Hippocampal formation (tissue), 2 donors: Measurements from ENCODE around the gene IRAG1.

ENCODE experiments used
- DNase-seq, 2 donors: peaks; one replicate each; lab custom pipeline; 2025; lab: John Stamatoyannopoulos, UW

Gene IRAG1, protein sequence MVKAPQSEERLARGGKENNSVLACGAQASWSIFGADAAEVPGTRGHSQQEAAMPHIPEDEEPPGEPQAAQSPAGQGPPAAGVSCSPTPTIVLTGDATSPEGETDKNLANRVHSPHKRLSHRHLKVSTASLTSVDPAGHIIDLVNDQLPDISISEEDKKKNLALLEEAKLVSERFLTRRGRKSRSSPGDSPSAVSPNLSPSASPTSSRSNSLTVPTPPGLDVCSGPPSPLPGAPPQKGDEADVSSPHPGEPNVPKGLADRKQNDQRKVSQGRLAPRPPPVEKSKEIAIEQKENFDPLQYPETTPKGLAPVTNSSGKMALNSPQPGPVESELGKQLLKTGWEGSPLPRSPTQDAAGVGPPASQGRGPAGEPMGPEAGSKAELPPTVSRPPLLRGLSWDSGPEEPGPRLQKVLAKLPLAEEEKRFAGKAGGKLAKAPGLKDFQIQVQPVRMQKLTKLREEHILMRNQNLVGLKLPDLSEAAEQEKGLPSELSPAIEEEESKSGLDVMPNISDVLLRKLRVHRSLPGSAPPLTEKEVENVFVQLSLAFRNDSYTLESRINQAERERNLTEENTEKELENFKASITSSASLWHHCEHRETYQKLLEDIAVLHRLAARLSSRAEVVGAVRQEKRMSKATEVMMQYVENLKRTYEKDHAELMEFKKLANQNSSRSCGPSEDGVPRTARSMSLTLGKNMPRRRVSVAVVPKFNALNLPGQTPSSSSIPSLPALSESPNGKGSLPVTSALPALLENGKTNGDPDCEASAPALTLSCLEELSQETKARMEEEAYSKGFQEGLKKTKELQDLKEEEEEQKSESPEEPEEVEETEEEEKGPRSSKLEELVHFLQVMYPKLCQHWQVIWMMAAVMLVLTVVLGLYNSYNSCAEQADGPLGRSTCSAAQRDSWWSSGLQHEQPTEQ

DNA sequence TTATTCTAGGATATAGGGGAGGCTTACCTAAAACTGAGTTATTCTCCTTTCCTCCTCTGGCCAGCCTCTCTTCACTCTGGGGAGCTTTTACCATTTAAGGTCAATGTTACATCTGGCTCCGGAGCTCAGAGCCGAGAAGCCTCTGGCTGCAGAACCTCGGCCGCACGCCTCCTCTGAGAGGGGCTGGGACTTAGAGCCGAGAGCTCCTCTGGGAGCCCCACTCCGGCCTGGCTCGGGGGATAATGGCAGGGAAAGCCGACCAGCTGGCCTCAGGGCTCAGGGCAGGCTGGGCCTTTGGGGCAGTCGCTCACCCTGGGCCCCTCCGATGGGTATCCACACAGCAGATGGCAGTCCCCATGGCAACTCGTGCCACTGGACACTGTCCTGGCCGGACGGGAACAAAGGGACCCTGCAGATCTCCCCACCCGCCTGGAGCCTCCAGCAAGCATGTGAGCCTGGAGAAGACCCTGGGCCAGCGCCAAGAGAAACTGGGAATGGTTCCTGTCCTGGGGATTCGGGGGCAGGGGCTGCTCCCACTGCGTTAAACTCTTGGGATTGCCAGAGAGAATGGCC, at the start of gene IRAG1:
IRAG1 (minus strand) TSS at position 247 of the 573 bp plus-strand sequence; CDS start at position 94, 153 bp downstream.
- DNase-seq: no peak

DNA sequence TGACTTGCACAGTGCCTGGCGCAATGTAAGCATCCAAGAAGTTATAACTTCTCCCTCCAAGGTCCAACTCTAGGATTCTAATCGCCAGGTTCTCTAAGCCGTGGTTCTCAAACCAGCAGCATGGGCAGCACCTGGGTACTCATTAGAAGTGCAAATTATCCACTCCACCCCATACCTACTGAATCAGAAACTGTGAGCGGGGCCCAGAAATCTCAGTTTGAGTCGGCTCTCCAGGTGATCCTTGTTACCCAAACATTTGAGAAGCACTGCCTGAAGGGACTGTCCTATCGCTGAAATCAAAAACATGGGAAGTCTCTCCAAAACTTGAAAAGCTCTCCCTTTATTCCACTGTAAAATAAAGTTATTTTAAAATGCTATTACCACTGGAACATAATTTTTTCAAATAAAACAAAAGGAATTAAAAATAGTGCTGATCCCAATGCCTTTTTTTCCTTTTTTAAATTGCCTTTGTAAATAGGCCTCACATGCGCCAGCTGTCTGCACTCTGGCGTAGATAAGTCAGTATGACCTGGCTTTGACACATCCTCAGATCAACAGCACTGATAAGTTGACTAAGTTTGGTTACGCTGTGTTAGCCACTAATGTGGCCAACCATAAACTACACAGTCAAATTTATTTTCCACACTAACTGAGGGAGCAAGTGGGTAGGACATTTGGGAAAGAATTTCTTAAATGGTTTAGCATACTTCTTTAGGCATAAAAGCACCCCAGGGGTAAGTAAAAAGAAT, 49.1 kb upstream of the IRAG1 start:
- no peak for DNase-seq

DNA sequence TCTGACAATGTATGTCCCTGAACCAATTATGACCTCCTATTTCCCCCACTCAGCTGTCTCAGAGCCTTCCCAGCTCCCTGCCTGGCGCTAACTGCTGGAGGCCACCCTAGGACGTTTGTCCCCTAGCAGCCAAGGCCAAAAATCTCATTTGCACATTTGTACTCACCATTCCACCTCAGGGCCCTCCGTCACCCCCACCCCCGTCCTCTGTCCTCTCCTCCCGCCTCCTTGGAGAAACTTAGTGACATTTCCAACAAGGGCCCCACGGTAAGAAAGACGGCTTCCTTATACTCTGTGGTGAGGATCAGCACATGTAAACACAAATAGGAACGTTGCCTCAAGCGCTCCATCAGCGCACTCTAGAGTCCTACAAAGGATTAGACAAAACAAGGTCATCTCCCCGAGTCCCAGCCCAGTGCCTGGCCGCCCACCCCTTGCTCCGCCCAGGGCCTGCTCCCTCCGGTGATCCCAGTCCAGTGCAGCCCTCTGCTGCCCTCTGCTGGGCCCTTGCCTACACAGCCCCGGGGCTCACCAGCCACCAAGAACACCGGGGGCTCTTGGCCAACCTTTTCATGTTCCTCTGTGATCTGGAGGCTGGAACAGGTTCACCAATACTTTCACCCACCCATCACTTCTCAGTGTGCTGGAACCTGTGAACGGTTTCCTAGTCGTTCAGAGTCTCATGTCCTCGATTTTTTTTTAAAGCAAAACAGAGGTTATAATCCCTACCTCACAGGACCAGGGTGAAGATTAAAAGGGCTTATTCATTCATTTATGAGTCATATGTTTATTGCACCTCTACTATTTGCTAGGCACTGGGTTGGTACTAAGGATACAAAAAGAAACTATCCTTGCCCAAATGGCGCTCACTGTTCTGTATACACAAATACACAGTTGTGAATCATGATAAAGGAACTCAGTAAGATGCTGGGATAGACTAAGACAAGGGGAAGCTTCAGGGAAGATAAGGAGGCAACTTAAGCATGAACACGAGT, 42.2 kb upstream of the IRAG1 start:
- peak; percentile 84 to 95 for DNase-seq

DNA sequence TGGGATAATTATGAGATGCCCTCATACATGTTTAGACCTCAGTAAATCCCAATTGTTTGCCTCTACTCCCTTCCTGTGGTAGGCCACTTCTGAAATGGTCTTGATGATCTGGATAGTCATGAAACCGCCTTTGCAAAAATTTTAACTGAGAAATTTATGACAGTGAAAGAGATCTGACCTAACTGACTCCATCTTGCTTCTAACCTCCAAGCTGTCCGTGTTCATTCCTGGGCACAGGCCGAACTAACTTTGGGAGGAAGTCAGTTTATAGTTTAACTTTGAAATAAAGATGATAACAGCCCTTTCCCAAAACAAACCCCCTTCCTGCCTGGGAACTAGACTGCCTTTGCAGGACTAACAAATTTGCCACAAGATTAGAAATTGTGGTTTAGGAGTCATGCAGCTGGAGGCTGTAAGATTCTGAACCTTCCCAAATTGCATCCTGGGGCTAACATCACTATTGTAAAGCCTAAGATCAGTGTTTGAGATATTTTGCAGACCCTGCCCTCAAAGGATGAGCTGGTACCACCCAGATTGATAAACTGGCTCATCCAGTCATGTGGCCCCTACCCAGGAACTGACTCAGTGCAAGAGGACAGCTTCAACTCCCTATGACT, 37.6 kb upstream of the IRAG1 start:
- no peak for DNase-seq

DNA sequence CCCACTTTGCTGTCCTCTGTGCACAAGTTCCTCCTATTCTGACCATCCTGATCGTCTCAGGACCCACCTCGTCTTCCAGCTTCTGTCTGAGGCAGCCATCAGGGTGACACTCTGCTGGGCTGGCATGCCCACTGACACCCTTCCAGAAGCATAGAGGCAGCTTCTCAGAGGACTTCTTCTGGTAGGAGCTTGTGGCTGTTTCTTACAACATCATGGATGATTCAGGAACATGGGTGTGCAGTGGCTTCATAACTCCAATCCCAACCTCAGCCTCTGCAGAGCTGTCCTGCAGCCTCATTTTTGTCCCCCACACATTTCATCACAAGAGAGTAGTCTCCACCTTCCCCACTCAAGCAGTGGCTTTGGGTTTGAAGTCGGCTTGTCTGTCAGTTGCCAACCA, 36.6 kb upstream of the IRAG1 start:
- no peak for DNase-seq

DNA sequence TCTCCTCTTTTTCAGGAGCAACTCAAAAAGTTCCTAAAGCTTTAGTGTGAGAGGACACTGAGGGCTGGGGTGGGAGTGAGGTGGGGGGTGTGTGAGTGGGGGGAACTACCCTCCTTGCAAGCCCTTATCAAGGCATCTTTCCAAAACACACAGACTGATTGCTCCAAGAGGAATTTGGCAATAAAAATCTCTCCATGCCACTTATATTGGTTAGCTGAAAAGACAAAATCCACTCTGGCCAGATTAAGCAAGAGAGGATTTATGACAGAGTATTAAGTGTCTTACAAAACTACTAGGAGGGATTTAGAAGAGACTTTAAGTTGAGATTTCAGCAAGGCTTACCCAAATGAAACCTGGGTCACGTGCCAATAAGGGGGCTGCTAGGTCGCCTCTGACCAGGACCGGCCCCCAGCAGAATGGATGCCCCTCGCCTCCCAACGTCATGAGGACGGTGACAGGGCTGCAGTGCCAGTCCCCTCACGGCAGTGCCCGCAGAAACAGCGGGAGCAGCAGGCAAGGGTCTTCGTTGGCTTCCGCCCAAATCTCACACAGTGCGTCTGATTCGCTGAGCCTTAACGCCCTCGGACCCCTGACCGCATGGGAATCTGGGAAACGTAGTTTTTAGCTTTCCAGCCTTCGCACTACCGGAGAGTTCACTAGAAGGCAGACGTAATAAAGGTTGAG, 35.4 kb upstream of the IRAG1 start:
- no peak for DNase-seq

DNA sequence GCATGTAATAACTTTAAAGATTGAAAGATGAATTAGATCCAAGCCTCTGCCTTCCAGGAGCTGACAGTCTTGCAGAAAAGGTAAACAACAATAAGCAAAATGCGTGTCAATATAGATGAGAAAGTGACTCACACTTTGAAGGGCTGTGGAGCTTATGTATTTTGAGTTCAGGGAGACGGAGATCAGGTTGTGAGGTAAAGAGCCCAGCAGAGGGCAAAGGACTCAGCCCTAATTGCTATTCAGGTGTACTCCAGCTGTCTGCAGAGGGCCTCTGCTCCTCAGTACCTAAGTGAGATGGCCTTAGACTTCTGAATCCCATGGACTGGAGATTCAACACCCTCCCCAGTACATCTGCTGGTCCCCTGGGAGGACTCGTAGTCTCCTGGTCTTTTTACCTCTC, 34.6 kb upstream of the IRAG1 start:
- DNase-seq: no peak

DNA sequence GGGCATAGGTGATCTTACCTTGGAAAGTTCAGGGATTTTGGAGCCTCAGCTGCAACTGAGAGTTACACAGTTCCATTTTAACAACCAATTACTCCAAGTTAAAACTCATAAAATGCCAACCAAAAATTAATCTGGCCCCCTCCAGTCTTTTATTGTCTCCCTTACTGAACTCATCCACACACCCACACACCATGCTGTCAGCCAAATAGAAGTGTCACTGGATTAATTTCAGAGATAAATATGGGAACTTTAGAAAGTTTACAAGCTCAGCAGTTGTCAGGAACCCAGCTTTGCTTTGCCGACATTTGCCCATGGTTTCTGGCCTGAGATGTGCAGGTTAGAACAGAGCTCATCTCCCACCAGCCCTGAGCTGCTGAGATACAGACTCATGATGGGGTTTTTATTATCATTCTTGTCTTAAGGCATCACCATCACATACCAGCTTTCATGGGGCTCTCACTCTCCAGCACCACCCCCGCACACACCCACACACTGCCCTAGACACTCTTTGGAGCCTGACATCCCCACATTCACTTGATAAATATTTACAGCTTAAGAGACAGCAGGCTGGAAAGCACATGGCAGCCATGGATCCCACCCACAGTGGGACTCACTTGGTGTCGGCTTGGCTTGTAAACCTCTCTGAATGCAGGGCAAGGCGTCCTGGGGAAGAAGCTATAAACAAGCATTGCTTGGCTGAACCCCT, 33.7 kb upstream of the IRAG1 start:
- no peak for DNase-seq

DNA sequence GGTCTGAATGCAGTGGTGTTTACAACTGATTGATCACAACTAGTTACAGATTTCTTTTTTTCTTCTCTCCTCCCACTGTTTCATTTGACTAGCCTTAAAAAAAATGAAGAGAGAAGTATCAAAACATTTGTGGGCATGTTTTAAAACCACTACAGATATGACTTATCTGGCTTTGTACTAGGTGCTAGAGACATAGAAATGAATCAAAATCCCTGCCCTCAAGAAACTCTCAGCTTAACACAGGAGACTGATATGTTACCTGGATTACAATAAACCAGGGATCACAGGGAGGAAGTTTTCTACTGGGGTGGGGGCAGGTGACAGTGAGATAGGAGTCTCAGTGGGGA, 32.3 kb upstream of the IRAG1 start:
- DNase-seq: no peak

DNA sequence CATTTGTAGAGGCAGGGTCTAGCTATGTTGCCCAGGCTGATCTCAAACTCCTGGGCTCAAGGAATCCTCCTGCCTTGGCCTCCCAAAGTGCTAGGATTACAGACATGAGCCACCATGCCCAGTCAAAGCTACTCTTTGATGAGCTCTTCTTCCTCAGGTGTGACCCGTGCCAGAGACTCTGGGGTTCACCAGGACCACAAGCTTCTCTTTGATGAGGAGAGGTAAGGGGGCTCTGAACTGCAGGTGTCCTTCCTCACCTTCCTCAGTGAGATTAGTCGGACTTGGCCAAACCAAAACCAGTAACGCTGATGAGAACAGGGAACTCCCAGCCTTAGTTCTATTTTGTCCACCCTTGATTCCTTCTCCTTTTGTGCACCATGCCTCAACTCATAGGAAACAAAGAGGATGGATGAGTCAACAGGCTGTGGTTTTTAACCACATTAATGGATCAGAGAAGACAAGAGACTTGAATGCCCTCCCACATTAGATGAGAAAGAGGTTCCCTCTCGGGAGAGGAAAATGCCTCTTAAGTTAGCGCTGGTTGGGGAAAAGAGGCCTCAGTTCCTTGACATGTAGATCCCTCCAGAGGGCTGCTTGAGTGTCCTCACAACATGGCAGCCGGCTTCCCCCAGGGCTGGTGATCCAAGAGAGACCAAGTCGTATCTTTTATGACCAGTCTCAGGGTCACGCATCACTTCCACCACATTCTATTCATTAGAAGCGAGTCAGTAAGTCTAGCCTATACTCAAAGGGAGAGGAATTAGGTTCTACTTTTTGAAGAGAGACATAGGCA, 31.8 kb upstream of the IRAG1 start:
- DNase-seq: no peak

DNA sequence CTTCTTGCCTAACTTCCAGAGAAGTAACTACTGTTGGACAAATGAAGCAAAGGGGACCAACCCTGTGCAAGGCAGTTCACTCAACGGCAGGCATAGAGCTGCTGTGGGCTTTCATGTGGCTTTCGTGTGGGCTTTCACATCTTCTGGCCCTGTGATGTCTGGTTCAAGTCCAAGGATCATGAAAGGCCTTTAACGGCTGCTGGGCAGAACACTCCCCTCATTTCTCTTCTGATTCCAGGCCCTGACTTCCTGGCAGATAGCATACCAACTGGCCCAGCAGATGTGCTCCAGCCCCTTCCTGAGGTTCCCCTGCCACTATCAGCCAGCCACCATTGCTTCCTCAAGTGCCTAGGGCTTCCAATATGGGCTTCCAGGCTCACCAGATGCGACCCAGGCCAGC, 28.8 kb upstream of the IRAG1 start:
- no peak for DNase-seq

DNA sequence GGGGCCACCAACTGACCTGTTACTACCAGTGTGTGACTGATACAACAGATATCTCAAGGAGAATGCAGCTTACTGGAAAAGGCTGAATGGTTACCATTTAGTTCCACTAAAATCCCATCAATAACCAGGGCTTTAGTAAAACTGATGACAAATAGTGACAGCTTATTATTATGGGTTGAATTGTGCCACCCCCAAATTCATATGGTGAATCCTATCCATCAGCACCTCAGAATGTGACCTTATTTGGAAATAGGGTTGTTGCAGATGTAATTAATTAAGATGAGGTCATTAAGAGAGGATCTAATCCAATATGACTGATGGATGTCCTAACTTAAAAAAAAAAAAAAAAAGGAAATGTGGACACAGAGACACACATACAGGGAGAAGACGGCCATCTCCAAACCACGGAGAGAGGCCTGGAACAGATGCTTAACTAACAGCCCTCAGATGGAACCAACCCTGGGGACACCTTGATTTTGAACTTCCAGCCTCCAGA, 27.4 kb upstream of the IRAG1 start:
- no peak for DNase-seq

DNA sequence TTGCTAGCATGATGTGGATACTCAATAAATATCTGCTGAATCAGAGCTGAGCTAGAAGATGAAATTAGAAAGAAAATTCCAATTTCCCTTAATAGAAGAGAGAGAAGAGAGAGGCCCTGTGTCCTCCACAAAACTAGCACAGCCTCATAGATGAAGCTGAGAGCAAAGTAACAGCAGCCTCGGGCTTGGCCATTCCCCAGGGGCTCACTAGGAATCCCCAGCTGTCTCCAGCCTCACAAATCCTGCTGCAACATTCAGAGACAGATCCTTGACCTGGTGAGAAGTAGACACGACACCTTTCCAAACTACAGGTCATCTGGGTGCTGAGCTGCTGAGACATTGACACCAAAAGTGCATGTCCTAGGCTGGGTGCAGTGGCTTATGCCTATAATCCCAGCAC, 26.1 kb upstream of the IRAG1 start:
- no peak for DNase-seq

DNA sequence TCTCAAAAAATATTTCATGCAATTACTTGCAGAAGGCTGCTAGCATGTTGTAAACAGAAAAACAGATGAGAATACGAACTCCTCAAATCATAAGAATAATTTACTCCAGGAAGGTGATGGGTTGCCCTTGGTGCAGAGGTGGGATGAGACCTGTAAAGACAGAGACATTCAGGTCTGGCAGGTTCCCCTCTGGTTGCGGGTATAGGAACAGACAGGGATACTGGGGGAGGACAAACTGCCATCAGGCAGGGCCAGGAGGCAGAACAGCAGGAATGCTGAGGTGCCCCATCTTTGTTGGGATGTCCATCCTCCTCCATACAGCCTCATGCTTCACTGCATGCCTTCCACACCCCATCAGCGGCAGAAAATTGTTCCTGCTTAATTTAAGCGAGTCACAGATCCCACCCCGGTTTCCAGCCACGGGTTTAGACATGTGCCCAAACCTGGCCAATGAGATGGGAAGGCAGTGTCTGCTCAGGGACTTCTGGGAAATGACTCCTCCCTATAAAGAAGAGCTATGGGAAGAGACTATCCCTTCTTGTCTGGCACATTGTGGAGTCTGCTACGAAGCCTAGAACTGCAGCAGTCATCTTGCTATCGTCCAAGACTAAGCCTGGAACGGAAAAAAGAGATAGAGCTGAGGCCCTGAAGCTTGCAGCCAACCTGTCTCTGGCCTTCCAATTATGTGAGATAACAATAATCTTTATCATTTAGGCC, 23.1 kb upstream of the IRAG1 start:
- no peak for DNase-seq

DNA sequence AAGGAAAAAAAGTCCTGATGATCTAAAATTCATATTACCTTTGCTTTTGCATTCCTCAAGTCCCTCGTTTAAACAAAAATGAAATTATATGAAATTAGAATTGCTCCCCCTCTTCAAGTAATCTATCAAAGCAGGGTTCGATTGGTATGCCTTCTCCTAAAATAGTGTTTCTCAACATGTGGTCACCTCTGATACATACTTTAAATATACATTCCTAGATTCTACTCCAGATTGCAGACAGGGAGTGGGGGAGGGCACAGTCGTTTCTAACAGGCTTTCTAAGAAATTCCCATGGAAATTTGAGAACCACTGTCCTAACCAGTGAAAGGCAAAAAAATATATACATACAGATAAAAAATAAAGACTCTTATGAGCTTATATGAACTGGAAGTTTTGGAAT, 22.6 kb upstream of the IRAG1 start:
- DNase-seq: no peak

DNA sequence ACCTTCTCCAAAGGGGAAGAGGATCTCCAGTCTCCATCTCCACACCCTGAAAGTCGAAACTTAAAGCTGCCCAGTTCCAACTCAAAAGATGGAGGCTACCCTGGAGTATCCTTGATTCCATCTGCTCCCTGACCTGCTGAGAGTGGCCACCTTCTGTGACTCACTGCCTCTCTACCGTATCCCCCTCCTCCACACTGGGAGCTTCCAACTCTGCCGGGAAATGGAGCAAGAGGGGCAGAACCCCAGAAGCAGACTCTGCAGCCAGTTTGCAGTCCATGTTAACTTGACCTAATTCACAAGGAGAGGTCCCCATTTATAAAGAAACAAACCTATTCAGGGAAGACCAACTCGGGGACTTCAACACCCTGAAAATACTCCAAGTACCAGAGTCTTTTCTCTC, 22.0 kb upstream of the IRAG1 start:
- peak in 1 of 2 donors; percentile 45 for DNase-seq

DNA sequence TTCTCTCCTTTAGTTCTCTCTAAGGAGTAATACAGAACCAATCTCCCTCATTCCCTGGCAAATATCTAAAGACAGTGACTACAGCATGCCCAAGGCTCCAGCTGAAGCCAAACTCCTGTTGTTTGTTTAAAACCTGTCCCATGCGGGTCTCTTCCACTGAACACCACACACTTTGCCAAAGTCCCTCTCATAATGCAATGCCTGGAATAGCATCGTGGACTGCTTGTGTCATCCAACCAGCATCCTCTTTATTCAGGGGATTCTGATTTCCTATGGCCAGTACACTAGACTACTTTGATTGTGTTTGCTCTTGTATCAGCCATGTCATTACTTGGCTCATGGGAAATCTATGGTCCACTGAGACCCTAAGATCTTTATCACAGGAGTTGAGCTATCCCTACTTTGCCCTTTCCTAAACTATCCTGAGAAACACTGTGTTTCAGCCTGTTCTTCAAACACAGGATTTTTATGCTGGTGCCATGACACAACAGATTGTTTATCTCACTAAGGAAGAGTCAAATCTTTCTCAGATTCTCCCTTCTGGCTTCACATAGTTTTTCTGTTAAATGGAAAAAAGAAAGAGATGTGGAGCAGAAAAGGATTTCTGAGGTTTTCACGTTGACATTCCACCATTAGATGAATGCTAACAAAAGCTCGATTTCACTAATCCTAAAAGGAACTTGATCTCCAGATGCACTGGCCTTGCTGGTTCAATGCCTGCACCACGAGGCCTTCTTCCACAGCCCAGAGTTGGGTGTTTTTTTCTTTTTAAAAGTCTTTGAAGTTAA, 15.9 kb upstream of the IRAG1 start:
- no peak for DNase-seq
